ENCODE data around the gene MREG.

DNA sequence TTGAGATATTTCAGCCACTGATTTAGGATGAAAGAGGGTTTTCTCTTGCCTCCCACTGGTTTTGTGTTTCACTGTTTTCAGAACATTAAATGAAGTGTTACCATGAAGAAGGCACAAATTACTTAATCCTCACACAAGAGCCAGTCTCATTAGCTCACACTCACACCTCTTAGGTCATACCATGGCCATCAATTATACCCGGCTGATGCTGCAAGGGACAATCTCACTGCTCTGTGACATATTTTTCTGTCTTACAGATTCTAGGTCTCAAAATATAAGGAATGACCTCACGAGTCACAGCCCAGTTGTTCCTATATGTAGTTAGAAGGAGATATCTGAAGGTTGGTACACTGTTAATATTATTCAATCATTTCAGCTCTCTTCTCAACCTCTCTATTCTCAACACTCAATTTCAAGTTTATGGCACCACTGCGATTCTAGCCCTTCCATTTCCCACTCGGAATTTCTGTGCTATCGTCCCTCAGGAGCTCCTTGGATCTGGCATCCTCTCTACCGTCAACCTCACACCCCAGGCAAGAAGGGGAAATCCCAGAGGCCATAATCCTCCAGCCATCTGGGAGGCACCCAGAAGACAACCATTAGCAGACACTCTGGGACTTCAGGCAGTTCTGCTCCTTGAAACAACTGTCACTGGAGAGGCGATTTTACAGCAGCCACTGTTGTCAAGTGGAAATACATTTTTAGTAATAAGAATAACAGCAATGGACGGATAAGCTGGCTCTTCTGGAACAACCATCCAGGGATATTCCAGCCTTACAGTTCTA lies 101.9 kb downstream of the MREG start:
- TF ChIP-seq POLR2AphosphoS5 (IDR thresholded peaks at IDR 0.05; ENCODE audit: insufficient read depth in 1 of 2, low read depth in 1 of 2) (no peak), POLR2A (IDR thresholded peaks at IDR 0.05) (no peak)
- TF ChIP-seq, protein P1, sequence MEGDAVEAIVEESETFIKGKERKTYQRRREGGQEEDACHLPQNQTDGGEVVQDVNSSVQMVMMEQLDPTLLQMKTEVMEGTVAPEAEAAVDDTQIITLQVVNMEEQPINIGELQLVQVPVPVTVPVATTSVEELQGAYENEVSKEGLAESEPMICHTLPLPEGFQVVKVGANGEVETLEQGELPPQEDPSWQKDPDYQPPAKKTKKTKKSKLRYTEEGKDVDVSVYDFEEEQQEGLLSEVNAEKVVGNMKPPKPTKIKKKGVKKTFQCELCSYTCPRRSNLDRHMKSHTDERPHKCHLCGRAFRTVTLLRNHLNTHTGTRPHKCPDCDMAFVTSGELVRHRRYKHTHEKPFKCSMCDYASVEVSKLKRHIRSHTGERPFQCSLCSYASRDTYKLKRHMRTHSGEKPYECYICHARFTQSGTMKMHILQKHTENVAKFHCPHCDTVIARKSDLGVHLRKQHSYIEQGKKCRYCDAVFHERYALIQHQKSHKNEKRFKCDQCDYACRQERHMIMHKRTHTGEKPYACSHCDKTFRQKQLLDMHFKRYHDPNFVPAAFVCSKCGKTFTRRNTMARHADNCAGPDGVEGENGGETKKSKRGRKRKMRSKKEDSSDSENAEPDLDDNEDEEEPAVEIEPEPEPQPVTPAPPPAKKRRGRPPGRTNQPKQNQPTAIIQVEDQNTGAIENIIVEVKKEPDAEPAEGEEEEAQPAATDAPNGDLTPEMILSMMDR (IDR thresholded peaks at IDR 0.05), result no peak
